ENCODE data around the gene CLTA.

CLTA gene

GRCh38 chr9:36189976-36190375, 745 bp upstream of the CLTA start (continued):
- TF ChIP-seq ZNF530 (tag by site-specific recombination; IDR thresholded peaks at IDR 0.05; ENCODE audit: low read depth) (no peak), SALL2 (tag by site-specific recombination; IDR thresholded peaks at IDR 0.05; ENCODE audit: borderline replicate concordance) (no peak), ZBTB7A (tag by site-specific recombination; IDR thresholded peaks at IDR 0.05; ENCODE audit: low read depth) (no peak), GLI2 (tag by site-specific recombination; IDR thresholded peaks at IDR 0.05; ENCODE audit: borderline replicate concordance, low read depth) (no peak), ZBTB8A (tag by site-specific recombination; IDR thresholded peaks at IDR 0.05) (no peak), ZEB2 (tag by site-specific recombination; IDR thresholded peaks at IDR 0.05) (no peak), ZNF2 (tag by site-specific recombination; IDR thresholded peaks at IDR 0.05) (no peak), CTCF (tag by site-specific recombination; IDR thresholded peaks at IDR 0.05) (no peak), OSR2 (tag by site-specific recombination; IDR thresholded peaks at IDR 0.05) (no peak)
- TF ChIP-seq, protein P1, sequence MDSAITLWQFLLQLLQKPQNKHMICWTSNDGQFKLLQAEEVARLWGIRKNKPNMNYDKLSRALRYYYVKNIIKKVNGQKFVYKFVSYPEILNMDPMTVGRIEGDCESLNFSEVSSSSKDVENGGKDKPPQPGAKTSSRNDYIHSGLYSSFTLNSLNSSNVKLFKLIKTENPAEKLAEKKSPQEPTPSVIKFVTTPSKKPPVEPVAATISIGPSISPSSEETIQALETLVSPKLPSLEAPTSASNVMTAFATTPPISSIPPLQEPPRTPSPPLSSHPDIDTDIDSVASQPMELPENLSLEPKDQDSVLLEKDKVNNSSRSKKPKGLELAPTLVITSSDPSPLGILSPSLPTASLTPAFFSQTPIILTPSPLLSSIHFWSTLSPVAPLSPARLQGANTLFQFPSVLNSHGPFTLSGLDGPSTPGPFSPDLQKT (IDR thresholded peaks at IDR 0.05; ENCODE audit: borderline replicate concordance, low read depth, low read length) = no peak

DNA sequence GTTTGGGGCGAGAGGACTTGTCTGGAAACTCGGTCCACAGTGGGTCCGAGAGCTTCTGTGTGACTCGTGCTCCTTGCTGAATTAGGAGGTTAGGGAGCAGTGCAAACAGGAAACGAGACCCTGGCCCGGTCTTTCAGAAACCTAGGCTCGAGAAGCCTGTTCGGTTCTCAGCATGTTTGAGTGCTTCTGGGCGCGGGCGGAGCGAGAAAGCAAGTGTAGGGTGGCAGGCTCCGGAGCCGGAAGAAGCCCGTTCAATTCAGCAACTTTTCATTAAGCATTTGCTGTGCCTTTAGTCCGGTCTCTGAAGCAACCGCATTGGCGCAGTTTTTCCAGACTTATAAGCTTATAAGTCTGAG, 547 bp downstream of the CLTA start:
- TF ChIP-seq ZNF670 (tag by site-specific recombination; IDR thresholded peaks at IDR 0.05; ENCODE audit: low read depth) (no peak), ZNF548 (tag by site-specific recombination; IDR thresholded peaks at IDR 0.05) (no peak), ZNF175 (tag by site-specific recombination; IDR thresholded peaks at IDR 0.05) (no peak), ZNF324 (tag by site-specific recombination; IDR thresholded peaks at IDR 0.05) (no peak), ZNF664 (tag by site-specific recombination; IDR thresholded peaks at IDR 0.05) (no peak), ZNF423 (tag by site-specific recombination; IDR thresholded peaks at IDR 0.05) (no peak), IKZF3 (tag by site-specific recombination; IDR thresholded peaks at IDR 0.05) (no peak), ZNF514 (tag by site-specific recombination; IDR thresholded peaks at IDR 0.05) (no peak)
- Histone ChIP-seq H3K4me1 (ENCODE audit: control insufficient read depth, insufficient read depth, low read length) (0 out of 2 replicates have a peak, but pooled peaks cover 6% of the 10 kb centered on the region), H3K27ac (ENCODE audit: extremely low read depth, low read depth, low read length) (peak overlapping the region; percentile 84; the same call in 1 of the 2 replicates), H3K4me3 (ENCODE audit: low read depth, low read length) (peak overlapping the region; percentile 93), H3K9me3 (ENCODE audit: control insufficient read depth, insufficient read depth, low read depth, low read length) (no peaks in the 10 kb centered on the region), H3K36me3 (ENCODE audit: control insufficient read depth in 2 of 2, insufficient read depth in 1 of 2, low read length in 2 of 2) (peaks cover 0 to 23% of the 10 kb centered on the region in 2 experiments; a peak in 2 of 3 replicates)
- CTCF ChIA-PET = interaction anchor here (0.6 to 3.6 kb wide), 13 partner anchors 10 to 886 kb away, joined by 3 to 28 read pairs (median 5); no protein-coding TSS in a partner anchor
- POLR2A ChIA-PET = interaction anchor here (0.8 to 2.6 kb wide), 26 partner anchors 9 to 377 kb away, joined by 3 to 30 read pairs (median 7); partner anchors contain the start of genes CCIN, GLIPR2, GNE and HINT2

GRCh38 chr9:36191686-36192085, 965 bp downstream of the CLTA start:
- ChIA-PET CTCF (interaction anchor here (0.8 to 3.6 kb wide), 8 partner anchors 10 to 237 kb away, joined by 3 to 28 read pairs (median 8); no protein-coding TSS in a partner anchor), POLR2A (interaction anchor here (0.8 to 2.6 kb wide), 5 partner anchors 25 to 117 kb away, joined by 3 to 18 read pairs (median 7); partner anchors contain the start of genes GLIPR2 and GNE)
- TF ChIP-seq ZNF341 (tag by site-specific recombination; IDR thresholded peaks at IDR 0.05; ENCODE audit: low read depth) (peak; percentile 87), ZNF169 (tag by site-specific recombination; IDR thresholded peaks at IDR 0.05) (no peak), ZNF16 (tag by site-specific recombination; IDR thresholded peaks at IDR 0.05; ENCODE audit: low read depth) (no peak), ZBTB17 (tag by site-specific recombination; IDR thresholded peaks at IDR 0.05) (peak; percentile 24; the same call in 1 of the 2 replicates), SP2 (tag by site-specific recombination; IDR thresholded peaks at IDR 0.05) (peak; percentile 30)
- TF ChIP-seq, protein P2, sequence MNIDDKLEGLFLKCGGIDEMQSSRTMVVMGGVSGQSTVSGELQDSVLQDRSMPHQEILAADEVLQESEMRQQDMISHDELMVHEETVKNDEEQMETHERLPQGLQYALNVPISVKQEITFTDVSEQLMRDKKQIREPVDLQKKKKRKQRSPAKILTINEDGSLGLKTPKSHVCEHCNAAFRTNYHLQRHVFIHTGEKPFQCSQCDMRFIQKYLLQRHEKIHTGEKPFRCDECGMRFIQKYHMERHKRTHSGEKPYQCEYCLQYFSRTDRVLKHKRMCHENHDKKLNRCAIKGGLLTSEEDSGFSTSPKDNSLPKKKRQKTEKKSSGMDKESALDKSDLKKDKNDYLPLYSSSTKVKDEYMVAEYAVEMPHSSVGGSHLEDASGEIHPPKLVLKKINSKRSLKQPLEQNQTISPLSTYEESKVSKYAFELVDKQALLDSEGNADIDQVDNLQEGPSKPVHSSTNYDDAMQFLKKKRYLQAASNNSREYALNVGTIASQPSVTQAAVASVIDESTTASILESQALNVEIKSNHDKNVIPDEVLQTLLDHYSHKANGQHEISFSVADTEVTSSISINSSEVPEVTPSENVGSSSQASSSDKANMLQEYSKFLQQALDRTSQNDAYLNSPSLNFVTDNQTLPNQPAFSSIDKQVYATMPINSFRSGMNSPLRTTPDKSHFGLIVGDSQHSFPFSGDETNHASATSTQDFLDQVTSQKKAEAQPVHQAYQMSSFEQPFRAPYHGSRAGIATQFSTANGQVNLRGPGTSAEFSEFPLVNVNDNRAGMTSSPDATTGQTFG (tag by site-specific recombination; IDR thresholded peaks at IDR 0.05; ENCODE audit: borderline replicate concordance) = no peak
- peaks cover 0 to 24% of the 10 kb centered on the region in 2 experiments; a peak in 2 of 3 replicates for H3K36me3 ChIP-seq (ENCODE audit: control insufficient read depth in 2 of 2, insufficient read depth in 1 of 2, low read length in 2 of 2)
- 0 out of 2 replicates have a peak, but pooled peaks cover 6% of the 10 kb centered on the region for H3K4me1 ChIP-seq (ENCODE audit: control insufficient read depth, insufficient read depth, low read length)
- H3K4me3 ChIP-seq (ENCODE audit: low read depth, low read length) = peak overlapping the region; percentile 93
- no peaks in the 10 kb centered on the region for H3K9me3 ChIP-seq (ENCODE audit: control insufficient read depth, insufficient read depth, low read depth, low read length)
- H3K27ac ChIP-seq (ENCODE audit: extremely low read depth, low read depth, low read length) = no peak overlapping the region; the same call in 1 of the 2 replicates
